Fibroblast of mammary gland (primary cell): ENCODE results near the gene MAK.
A peak's percentile ranks its signal among the peaks of the same experiment; 100 is the strongest.

Experiments
- DNase-seq: peaks from one replicate; pipeline ENCODE4 v3.0.0-alpha.2; 2010; ENCODE audit warnings: low read depth
- H3K4me3 ChIP-seq: 2 replicates; pipeline ENCODE4 v1.5.1; 2011; ENCODE audit warnings: low read depth, mild to moderate bottlenecking, low read length, moderate library complexity; ENCODE audit not compliant: control insufficient read depth
- TF ChIP-seq, protein P1 (sequence below): conservative IDR thresholded peaks from 2 replicates; pipeline ENCODE4 v1.5.1; 2011; ENCODE audit warnings: low read depth, low read length, inconsistent platforms; ENCODE audit not compliant: control insufficient read depth, insufficient read depth

Gene MAK

DNA sequence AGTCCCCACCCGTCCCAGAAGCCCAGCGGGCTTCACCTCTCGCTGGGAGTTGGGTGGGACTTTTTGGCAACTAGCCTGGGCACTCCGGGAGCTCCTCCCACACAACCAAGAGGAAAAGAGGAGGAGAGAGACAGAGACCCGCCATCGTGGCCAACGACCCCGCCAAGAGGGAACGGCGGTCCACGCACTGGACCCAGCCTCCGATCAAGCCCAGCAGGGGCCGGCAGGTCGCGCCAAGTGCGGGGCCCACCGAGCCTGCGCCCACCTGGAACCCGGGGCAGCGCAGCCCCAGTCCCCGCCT lies 118.4 kb downstream of the MAK start:
- peak overlapping the region; percentile 52 for H3K4me3 ChIP-seq
- no peak for DNase-seq
- TF ChIP-seq, protein P1, sequence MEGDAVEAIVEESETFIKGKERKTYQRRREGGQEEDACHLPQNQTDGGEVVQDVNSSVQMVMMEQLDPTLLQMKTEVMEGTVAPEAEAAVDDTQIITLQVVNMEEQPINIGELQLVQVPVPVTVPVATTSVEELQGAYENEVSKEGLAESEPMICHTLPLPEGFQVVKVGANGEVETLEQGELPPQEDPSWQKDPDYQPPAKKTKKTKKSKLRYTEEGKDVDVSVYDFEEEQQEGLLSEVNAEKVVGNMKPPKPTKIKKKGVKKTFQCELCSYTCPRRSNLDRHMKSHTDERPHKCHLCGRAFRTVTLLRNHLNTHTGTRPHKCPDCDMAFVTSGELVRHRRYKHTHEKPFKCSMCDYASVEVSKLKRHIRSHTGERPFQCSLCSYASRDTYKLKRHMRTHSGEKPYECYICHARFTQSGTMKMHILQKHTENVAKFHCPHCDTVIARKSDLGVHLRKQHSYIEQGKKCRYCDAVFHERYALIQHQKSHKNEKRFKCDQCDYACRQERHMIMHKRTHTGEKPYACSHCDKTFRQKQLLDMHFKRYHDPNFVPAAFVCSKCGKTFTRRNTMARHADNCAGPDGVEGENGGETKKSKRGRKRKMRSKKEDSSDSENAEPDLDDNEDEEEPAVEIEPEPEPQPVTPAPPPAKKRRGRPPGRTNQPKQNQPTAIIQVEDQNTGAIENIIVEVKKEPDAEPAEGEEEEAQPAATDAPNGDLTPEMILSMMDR: no peak

DNA sequence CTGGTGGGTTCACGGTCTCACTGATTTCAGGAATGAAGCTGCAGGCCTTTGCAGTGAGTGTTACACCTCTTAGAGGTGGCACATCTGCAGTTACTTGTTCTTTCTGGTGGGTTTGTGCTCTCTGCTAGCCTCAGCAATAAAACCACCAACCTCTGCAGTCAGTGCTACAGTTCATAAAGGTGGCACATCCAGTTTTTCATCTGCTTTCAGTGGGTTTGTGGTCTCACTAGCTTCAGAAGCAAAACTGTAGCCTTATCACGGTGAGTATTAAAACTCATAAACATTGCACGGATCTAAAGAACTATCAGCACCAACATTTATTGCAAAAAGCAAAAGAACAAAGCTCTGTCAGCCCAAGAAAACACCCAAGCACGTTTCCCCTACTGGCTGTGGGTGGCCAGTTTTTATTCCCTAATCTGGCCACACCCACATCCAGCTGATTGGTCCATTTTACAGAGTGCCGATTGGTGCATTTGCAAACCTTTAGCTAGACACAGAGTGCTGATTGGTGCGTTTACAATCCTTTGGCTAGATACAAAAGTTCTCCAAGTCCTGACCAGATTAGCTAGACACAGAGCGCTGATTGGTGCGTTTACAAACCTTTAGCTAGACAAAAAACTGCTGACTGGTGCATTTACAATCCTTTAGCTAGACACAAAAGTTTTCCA lies 118.9 kb downstream of the MAK start:
- peak overlapping the region; percentile 52 for H3K4me3 ChIP-seq
- TF ChIP-seq, protein P1: no peak
- DNase-seq: peak; percentile 45

DNA sequence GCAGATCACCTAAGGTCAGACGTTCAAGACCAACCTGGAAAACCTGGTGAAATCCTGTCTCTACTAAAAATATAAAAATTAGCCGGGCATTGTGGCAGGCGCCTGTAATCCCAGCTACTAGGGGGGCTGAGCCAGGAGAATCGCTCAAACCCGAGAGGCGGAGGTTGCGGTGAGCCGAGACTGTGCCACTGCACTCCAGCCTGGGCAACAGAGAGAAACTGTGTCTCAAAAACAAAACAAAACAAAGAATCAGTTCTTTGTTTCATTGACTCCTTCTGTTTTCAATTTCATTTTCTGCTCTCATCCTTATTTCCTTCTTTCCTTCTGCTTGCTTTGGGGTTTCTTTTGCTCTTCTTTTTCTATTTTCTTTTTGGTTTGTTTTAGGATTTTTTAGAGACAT lies 124.4 kb downstream of the MAK start:
- H3K4me3 ChIP-seq: no peak overlapping the region
- no peak for DNase-seq
- TF ChIP-seq, protein P1: no peak
